UCSD-AML1 (cell line): ENCODE results near the gene IQSEC1.
A peak's percentile ranks its signal among the peaks of the same experiment; 100 is the strongest.

Source experiments
- DNase-seq: peaks from one replicate; lab custom pipeline; 2025; ENCODE audit not compliant: unreplicated experiment; lab: John Stamatoyannopoulos, UW

Gene IQSEC1

GRCh38 chr3:13068269-13069010, 4.8 kb downstream of the IQSEC1 start:
- DNase-seq = no peak

GRCh38 chr3:13067778-13068177, 5.5 kb downstream of the IQSEC1 start:
- DNase-seq = peak; percentile 23

GRCh38 chr3:13066834-13067233, 6.4 kb downstream of the IQSEC1 start:
- no peak for DNase-seq

- no peak for DNase-seq
These were observed 7.0 kb downstream of the IQSEC1 start for GRCh38 chr3:13066236-13066635.

GRCh38 chr3:13065727-13066126, 7.5 kb downstream of the IQSEC1 start:
- DNase-seq = no peak

GRCh38 chr3:13064964-13065363, 8.3 kb downstream of the IQSEC1 start:
- DNase-seq = no peak

GRCh38 chr3:13064159-13064868, 8.9 kb downstream of the IQSEC1 start:
- DNase-seq = no peak

GRCh38 chr3:13063225-13063624, 10.0 kb downstream of the IQSEC1 start:
- DNase-seq = no peak

GRCh38 chr3:13062647-13063046, 10.6 kb downstream of the IQSEC1 start:
- DNase-seq = no peak

GRCh38 chr3:13060341-13060910, 12.8 kb downstream of the IQSEC1 start:
- DNase-seq = no peak

- DNase-seq = no peak
These were observed 14.7 kb downstream of the IQSEC1 start for GRCh38 chr3:13058346-13059120.

- no peak for DNase-seq
These were observed 15.8 kb downstream of the IQSEC1 start for GRCh38 chr3:13057282-13058040.

GRCh38 chr3:13055634-13056033, 17.6 kb downstream of the IQSEC1 start:
- DNase-seq = no peak

- DNase-seq = no peak
These were observed 18.6 kb downstream of the IQSEC1 start for GRCh38 chr3:13054341-13055285.

- no peak for DNase-seq
These were observed 19.3 kb downstream of the IQSEC1 start for GRCh38 chr3:13053893-13054292.

GRCh38 chr3:13053420-13053819, 19.8 kb downstream of the IQSEC1 start:
- DNase-seq = no peak

GRCh38 chr3:13052191-13052820, 20.9 kb downstream of the IQSEC1 start:
- DNase-seq = no peak

GRCh38 chr3:13051581-13051980, 21.6 kb downstream of the IQSEC1 start:
- no peak for DNase-seq

- DNase-seq = peak; percentile 25
These were observed 22.2 kb downstream of the IQSEC1 start for GRCh38 chr3:13051066-13051465.
